SK-N-SH (cell line): ENCODE results near the gene SLC37A1. TPM values are rescaled to one million over a fixed set of nuclear protein-coding genes. Genes with fewer than 3 reads are reported as not detected.

ENCODE experiments used
- CTCF ChIA-PET: fragments of 300-600, 350-600 bp; formaldehyde crosslinking; extraction: SDS; loops from one replicate; lab custom pipeline; 2021; lab: Yijun Ruan, JAX
- POLR2A ChIA-PET: fragments of 350-600 bp; sonication (Branson Sonifier 250); formaldehyde crosslinking; extraction: SDS; loops from one replicate; lab custom pipeline; 2020; ENCODE audit warnings: antibody characterized with exemption, inconsistent platforms; lab: Yijun Ruan, JAX
- DNase-seq: peaks from one replicate; pipeline ENCODE4 v3.0.0; 2012
- H2AFZ ChIP-seq: fragments of 200-600 bp; sonication (generic); 2 replicates; pipeline ENCODE4 v1.8.1; 2016; ENCODE audit warnings: antibody characterized with exemption, mild to moderate bottlenecking, low read depth
- H3F3A ChIP-seq: fragments of 200-600 bp; sonication (generic); replicated peaks from 2 replicates; pipeline ENCODE3; 2016; ENCODE audit warnings: antibody characterized with exemption, mild to moderate bottlenecking; ENCODE audit not compliant: insufficient read depth
- H3K27ac ChIP-seq, 2 experiments: fragments of 200-500 bp in 1 of 2; fragments of 200-600 bp in 1 of 2; sonication (Bioruptor generic) in 1 of 2; sonication (generic), shearing (Covaris generic) in 1 of 2; 2 replicates each; pipeline versions ENCODE4 v1.5.1 to v1.6.1; 2014 to 2016; ENCODE audit warnings: low read depth in 2 of 2, inconsistent platforms in 1 of 2, low read length in 1 of 2, mild to moderate bottlenecking in 1 of 2, mixed read lengths in 1 of 2
- H3K27me3 ChIP-seq: fragments of 200-600 bp; sonication (generic), shearing (Covaris generic); 2 replicates; pipeline ENCODE4 v1.6.1; 2016; ENCODE audit warnings: mixed run types; ENCODE audit not compliant: insufficient read depth
- H3K36me3 ChIP-seq, 2 experiments: fragments of 200-500 bp in 1 of 2; fragments of 200-600 bp in 1 of 2; sonication (Bioruptor generic) in 1 of 2; sonication (generic) in 1 of 2; replicated peaks in 1 of 2; 2 replicates each; pipeline versions ENCODE3 to v1.5.1; 2014 to 2016; ENCODE audit warnings: low read length in 1 of 2, mild to moderate bottlenecking in 1 of 2; ENCODE audit not compliant: insufficient read depth in 2 of 2, control insufficient read depth in 1 of 2
- H3K4me1 ChIP-seq, 2 experiments: fragments of 200-500 bp in 1 of 2; fragments of 200-600 bp in 1 of 2; sonication (Bioruptor generic) in 1 of 2; sonication (generic), shearing (Covaris generic) in 1 of 2; 2 replicates each; pipeline versions ENCODE4 v1.5.1 to v1.6.1; 2014 to 2016; ENCODE audit warnings: low read depth in 1 of 2, low read length in 1 of 2, mixed run types in 1 of 2; ENCODE audit not compliant: insufficient read depth in 2 of 2, control insufficient read depth in 1 of 2
- H3K4me2 ChIP-seq: fragments of 200-600 bp; sonication (generic), shearing (Covaris generic); 2 replicates; pipeline ENCODE4 v1.6.1; 2017; ENCODE audit warnings: mixed run types
- H3K4me3 ChIP-seq, 2 experiments: fragments of 200-500 bp in 1 of 2; fragments of 200-600 bp in 1 of 2; sonication (Bioruptor generic) in 1 of 2; sonication (generic), shearing (Covaris generic) in 1 of 2; 2 replicates each; pipeline versions ENCODE4 v1.5.1 to v1.8.1; 2014 to 2016; ENCODE audit warnings: low read depth in 2 of 2, inconsistent platforms in 1 of 2, low read length in 1 of 2, mild to moderate bottlenecking in 1 of 2, mixed read lengths in 1 of 2, moderate library complexity in 1 of 2
- H3K79me2 ChIP-seq: fragments of 200-600 bp; sonication (generic); 2 replicates; pipeline ENCODE4 v1.8.1; 2017; ENCODE audit warnings: mild to moderate bottlenecking; ENCODE audit not compliant: insufficient read depth
- H3K9ac ChIP-seq: fragments of 200-600 bp; sonication (generic); 2 replicates; pipeline ENCODE4 v1.6.1; 2017; ENCODE audit warnings: mixed run types
- H3K9me2 ChIP-seq: fragments of 200-600 bp; sonication (generic); 2 replicates; pipeline ENCODE4 v1.6.1; 2017; ENCODE audit warnings: mixed run types
- H3K9me3 ChIP-seq: fragments of 200-600 bp; sonication (generic); 2 replicates; pipeline ENCODE4 v1.6.1; 2017; ENCODE audit warnings: mixed run types, mild to moderate bottlenecking, moderate library complexity
- H4K20me1 ChIP-seq: fragments of 200-600 bp; sonication (generic); 2 replicates; pipeline ENCODE4 v1.6.1; 2017; ENCODE audit warnings: mild to moderate bottlenecking, mixed run types; ENCODE audit not compliant: insufficient read depth
- ELF1 ChIP-seq: IDR thresholded peaks from 2 replicates; pipeline ENCODE4 v1.4.0; 2012
- FOSL2 ChIP-seq: IDR thresholded peaks from 2 replicates; pipeline ENCODE4 v1.4.0; 2012; ENCODE audit warnings: low read depth, mild to moderate bottlenecking, moderate library complexity, borderline replicate concordance
- FOXJ3 ChIP-seq: sonication (generic); formaldehyde crosslinking; IDR thresholded peaks from 2 replicates; pipeline ENCODE4 v1.5.1; 2020; ENCODE audit warnings: mild to moderate bottlenecking, missing genetic modification reagents
- FOXM1 ChIP-seq: IDR thresholded peaks from 2 replicates; pipeline ENCODE4 v1.4.0; 2012; ENCODE audit warnings: low read depth, mild to moderate bottlenecking
- GABPA ChIP-seq: IDR thresholded peaks from 2 replicates; pipeline ENCODE4 v1.4.0; 2012; ENCODE audit warnings: low read depth, mild to moderate bottlenecking
- JUND ChIP-seq: IDR thresholded peaks from 2 replicates; pipeline ENCODE4 v1.4.0; 2012
- MAX ChIP-seq: IDR thresholded peaks from 2 replicates; pipeline ENCODE4 v1.4.0; 2012; ENCODE audit warnings: low read depth
- NFIC ChIP-seq: IDR thresholded peaks from 2 replicates; pipeline ENCODE4 v1.4.0; 2012; ENCODE audit warnings: borderline replicate concordance
- NRF1 ChIP-seq: IDR thresholded peaks from 2 replicates; pipeline ENCODE4 v1.6.1; 2012; ENCODE audit warnings: low read depth, mild to moderate bottlenecking, low read length
- POLR2AphosphoS5 ChIP-seq: IDR thresholded peaks from 2 replicates; pipeline ENCODE4 v1.6.1; 2012; ENCODE audit warnings: low read depth, low read length
- RAD21 ChIP-seq: IDR thresholded peaks from 2 replicates; pipeline ENCODE4 v1.6.1; 2012; ENCODE audit warnings: mild to moderate bottlenecking, low read length
- RCOR1 ChIP-seq: fragments of 150-350 bp; IDR thresholded peaks from 2 replicates; pipeline ENCODE4 v1.6.1; 2017; ENCODE audit warnings: antibody characterized with exemption, low read length
- REST ChIP-seq: IDR thresholded peaks from 2 replicates; pipeline ENCODE4 v1.6.1; 2012; ENCODE audit warnings: mild to moderate bottlenecking, low read depth, low read length, moderate library complexity
- YY1 ChIP-seq: IDR thresholded peaks from 2 replicates; pipeline ENCODE4 v1.4.0; 2012; ENCODE audit warnings: low read depth, mild to moderate bottlenecking
- WGBS: methylation state at CpG from one replicate; pipeline ENCODE4 v1.1.6; 2017; ENCODE audit warnings: low lambda C conversion rate; 5-methylcytosine and 5-hydroxymethylcytosine counted together
- polyA plus RNA-seq, 3 experiments: library from polyadenylated mRNA; depleted of rRNA; stranded (reverse); fragments of >200 nt; gene quantifications; 2 replicates each; pipeline ENCODE4 v1.2.3, GENCODE V29; 2012
- TF ChIP-seq, protein P1 (sequence below): IDR thresholded peaks from 2 replicates; pipeline ENCODE4 v1.4.0; 2012; ENCODE audit warnings: low read depth, borderline replicate concordance
- TF ChIP-seq, protein P2 (sequence below): IDR thresholded peaks from 2 replicates; pipeline ENCODE4 v1.4.0; 2012; ENCODE audit warnings: low read depth, borderline replicate concordance

Gene SLC37A1
- polyA plus RNA-seq, 1 of the 3 experiments (the other 2 are of a cell fraction): 2.8 TPM

GRCh38 chr21:42465803-42466127 is 47.9 kb upstream of the SLC37A1 start (continued):
- TF ChIP-seq REST: no peak
- no peak for TF ChIP-seq ELF1
- TF ChIP-seq, all 33 proteins: peak for 0

DNA sequence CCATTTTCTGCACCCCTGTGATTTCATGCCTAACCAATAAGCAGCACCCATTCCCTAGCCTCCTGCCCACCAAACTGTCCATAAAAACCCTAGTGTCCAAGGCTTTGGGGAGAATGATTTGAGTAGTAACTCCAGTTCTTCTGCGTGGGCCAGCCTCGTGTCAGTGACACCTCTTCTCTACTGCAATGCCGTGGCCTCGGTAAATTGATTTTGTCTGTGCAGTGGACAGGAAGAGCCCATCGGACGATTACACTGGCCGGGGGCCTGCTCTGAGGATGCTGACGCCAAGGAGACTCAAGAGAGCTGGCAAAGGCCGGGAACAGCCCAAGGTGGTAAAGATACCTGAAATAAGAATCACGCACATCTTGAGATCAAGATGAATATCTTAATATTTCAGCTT is 47.0 kb upstream of the SLC37A1 start:
- H3K27ac ChIP-seq: no peak overlapping the region
- TF ChIP-seq ELF1: no peak
- no peak for TF ChIP-seq FOSL2
- TF ChIP-seq JUND: no peak
- no peak for TF ChIP-seq NRF1
- TF ChIP-seq FOXJ3: no peak
- TF ChIP-seq, protein P1, sequence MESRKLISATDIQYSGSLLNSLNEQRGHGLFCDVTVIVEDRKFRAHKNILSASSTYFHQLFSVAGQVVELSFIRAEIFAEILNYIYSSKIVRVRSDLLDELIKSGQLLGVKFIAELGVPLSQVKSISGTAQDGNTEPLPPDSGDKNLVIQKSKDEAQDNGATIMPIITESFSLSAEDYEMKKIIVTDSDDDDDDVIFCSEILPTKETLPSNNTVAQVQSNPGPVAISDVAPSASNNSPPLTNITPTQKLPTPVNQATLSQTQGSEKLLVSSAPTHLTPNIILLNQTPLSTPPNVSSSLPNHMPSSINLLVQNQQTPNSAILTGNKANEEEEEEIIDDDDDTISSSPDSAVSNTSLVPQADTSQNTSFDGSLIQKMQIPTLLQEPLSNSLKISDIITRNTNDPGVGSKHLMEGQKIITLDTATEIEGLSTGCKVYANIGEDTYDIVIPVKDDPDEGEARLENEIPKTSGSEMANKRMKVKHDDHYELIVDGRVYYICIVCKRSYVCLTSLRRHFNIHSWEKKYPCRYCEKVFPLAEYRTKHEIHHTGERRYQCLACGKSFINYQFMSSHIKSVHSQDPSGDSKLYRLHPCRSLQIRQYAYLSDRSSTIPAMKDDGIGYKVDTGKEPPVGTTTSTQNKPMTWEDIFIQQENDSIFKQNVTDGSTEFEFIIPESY: no peak
- no peak for TF ChIP-seq YY1
- TF ChIP-seq POLR2AphosphoS5: no peak
- TF ChIP-seq, protein P2, sequence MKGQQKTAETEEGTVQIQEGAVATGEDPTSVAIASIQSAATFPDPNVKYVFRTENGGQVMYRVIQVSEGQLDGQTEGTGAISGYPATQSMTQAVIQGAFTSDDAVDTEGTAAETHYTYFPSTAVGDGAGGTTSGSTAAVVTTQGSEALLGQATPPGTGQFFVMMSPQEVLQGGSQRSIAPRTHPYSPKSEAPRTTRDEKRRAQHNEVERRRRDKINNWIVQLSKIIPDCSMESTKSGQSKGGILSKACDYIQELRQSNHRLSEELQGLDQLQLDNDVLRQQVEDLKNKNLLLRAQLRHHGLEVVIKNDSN: no peak
- no peak for TF ChIP-seq GABPA
- no peak for TF ChIP-seq NFIC
- no peak for TF ChIP-seq MAX
- TF ChIP-seq FOXM1: no peak
- TF ChIP-seq RCOR1: no peak
- TF ChIP-seq RAD21: no peak
- TF ChIP-seq, all 33 proteins: peak for 0
- WGBS: 66% methylated on average over 10 of the region's 10 CpGs
- no peaks in the 10 kb centered on the region for H4K20me1 ChIP-seq
- H3K9me2 ChIP-seq: no peaks in the 10 kb centered on the region
- no peak overlapping the region for H2AFZ ChIP-seq
- H3F3A ChIP-seq: no peaks in the 10 kb centered on the region
- no peaks in the 10 kb centered on the region for H3K36me3 ChIP-seq
- H3K9ac ChIP-seq: no peak overlapping the region
- H3K79me2 ChIP-seq: no peaks in the 10 kb centered on the region
- no peak for DNase-seq
- no peak overlapping the region for H3K4me3 ChIP-seq
- no peaks in the 10 kb centered on the region for H3K27me3 ChIP-seq
- POLR2A ChIA-PET: interaction anchor here (0.5 kb wide), 1 partner anchor 949 kb away, joined by 3 read pairs; no protein-coding TSS in a partner anchor
- H3K9me3 ChIP-seq: no peaks in the 10 kb centered on the region
- no peak overlapping the region for H3K4me2 ChIP-seq
- CTCF ChIA-PET: interaction anchor here (1.1 kb wide), 1 partner anchor 15 kb away, joined by 3 read pairs; no protein-coding TSS in a partner anchor
- no peaks in the 10 kb centered on the region; a peak in 2 of 4 replicates for H3K4me1 ChIP-seq
